Activated CD8-positive, alpha-beta memory T cell treated with anti-CD3 and anti-CD28 coated beads, Interleukin-2, amount 50 U/mL, for 48 hours (primary cell): ENCODE measurements around the gene HASPIN.
"Not testable (repeated sequence)": the region's sequence is repeated elsewhere in the genome, so short reads cannot be mapped to it uniquely, and the experiment has no call there.

Experiments used
- DNase-seq: peaks from one replicate; pipeline ENCODE4 v3.0.0-alpha.2; 2020

HASPIN gene

DNA sequence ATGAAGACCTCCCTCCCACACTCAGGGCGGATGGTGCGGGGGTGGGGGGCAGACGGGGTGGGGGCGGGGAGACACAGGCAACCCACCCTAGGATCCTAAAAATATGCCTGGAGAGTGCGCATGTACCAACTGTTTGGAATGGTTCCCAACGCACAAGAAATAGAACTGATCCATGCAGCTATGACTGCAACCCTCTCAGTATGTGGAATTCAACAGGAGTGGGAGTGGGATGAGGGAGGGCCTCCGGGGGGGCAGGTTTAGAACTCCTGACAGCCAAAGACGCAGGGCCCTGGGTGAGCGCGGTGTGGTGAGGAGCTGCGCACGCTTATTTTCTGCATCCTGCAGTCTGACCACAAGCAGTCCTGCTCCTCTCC is 26.6 kb upstream of the HASPIN start:
- no peak for DNase-seq

DNA sequence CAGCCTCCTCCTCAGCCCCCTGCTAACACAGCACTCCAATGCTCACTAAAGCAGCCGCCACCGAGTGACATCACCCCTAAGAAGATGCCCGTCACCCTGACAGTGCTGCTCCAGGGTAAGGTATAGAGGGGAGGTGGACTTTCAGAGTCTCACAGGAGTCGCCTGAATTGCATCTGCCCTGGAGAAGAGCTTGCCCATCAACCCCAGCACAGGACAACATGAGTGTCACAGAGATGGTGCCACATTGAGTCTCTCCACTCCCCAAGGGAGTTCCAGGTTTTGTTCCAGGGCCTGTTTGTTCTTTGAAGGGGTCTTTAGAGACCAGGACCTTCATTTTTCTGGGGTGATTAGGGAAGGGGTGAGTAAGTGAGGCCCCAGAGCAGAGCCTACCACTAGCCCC is 25.6 kb upstream of the HASPIN start:
- no peak for DNase-seq

GRCh38 chr17:3699951-3700350 is 23.8 kb upstream of the HASPIN start:
- no peak for DNase-seq

GRCh38 chr17:3702041-3702539 is 21.6 kb upstream of the HASPIN start:
- not testable (repeated sequence) for DNase-seq

GRCh38 chr17:3704931-3705717 is 18.6 kb upstream of the HASPIN start:
- DNase-seq = no peak

- DNase-seq = not testable (repeated sequence)
These were observed 18.1 kb upstream of the HASPIN start for GRCh38 chr17:3705718-3705984.

DNA sequence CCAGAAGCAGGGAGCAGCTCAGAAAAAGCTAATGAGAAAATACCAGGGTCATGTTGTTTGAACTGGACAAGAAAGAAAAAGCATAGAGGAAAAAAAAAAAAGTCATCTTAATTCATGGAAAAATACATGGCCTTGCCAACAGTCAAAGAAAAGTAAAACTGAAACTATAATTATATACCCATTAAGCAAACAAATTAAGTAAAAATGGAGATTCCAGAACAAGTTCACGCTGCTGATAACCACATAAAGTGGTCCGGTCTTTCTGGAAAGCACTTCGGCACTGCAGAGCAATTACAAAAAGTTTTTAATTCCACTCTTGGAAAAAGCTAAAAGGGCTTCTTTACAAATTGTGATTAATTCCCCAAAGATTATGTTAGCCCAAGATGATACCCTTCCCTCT is 15.3 kb upstream of the HASPIN start:
- DNase-seq = no peak

GRCh38 chr17:3710951-3711383 is 12.7 kb upstream of the HASPIN start:
- peak; percentile 68 for DNase-seq

GRCh38 chr17:3712811-3713463 is 10.8 kb upstream of the HASPIN start:
- DNase-seq = no peak

GRCh38 chr17:3715296-3715695 is 8.4 kb upstream of the HASPIN start:
- no peak for DNase-seq

DNA sequence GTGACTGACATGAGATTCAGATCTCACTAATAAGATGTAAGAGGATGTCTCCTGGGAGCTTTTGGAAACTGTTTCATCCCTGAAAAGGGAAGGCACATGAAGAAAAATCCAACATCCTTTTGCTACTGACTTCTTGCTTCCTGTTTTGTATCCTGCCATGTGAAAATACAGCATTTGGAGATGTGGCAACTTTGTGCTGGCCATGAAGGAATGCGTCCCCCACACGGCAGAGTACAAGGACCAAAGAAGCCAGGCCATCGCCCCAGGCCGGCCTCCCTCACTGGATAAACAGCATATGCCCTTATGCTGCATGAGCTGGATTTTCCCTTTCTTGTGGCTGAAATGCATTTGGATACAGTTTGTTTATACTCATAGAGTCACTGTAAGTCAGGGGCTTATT is 5.5 kb upstream of the HASPIN start:
- no peak for DNase-seq

GRCh38 chr17:3719265-3719664 is 4.4 kb upstream of the HASPIN start:
- DNase-seq = no peak

DNA sequence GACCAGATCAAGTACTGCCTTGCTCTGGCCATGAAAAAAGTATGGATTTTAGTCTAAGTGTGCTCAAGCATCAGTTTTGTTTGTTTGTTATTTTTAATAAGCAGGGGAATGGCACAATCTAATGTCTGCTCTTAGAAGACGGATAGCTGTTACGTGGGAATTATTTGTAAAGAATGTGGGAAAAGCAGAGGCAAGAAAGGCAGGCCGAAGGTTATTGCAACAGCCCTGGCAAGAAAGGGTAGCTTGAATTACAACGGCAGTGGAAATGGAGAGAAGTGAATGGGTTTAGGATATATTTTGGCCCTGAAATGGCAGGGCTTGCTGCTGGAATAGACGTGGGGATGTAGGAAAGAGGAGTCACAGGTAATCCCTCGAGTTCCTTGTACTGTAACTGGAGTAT is 987 bp upstream of the HASPIN start:
- DNase-seq = no peak

- DNase-seq = no peak
These were observed 531 bp upstream of the HASPIN start for GRCh38 chr17:3723188-3723555.

DNA sequence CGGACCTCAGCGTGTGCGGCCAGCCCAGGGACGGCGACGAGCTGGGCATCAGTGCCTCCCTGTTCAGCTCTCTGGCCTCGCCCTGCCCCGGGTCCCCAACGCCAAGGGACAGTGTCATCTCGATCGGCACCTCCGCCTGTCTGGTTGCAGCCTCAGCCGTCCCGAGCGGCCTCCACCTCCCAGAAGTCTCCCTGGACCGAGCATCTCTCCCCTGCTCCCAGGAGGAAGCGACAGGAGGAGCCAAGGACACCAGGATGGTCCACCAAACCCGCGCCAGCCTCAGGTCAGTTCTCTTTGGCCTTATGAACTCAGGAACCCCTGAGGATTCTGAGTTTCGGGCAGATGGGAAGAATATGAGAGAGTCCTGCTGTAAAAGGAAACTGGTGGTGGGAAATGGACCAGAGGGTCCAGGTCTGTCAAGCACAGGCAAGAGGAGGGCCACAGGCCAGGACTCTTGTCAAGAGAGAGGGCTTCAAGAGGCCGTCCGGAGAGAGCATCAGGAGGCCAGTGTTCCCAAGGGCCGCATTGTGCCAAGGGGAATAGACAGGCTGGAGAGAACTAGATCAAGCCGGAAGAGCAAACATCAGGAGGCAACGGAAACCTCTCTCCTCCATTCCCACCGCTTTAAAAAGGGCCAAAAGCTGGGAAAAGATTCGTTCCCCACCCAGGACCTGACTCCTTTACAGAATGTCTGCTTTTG is 825 bp downstream of the HASPIN start:
- DNase-seq = no peak

- no peak for DNase-seq
These were observed 3.3 kb downstream of the HASPIN start for GRCh38 chr17:3727041-3727440.

DNA sequence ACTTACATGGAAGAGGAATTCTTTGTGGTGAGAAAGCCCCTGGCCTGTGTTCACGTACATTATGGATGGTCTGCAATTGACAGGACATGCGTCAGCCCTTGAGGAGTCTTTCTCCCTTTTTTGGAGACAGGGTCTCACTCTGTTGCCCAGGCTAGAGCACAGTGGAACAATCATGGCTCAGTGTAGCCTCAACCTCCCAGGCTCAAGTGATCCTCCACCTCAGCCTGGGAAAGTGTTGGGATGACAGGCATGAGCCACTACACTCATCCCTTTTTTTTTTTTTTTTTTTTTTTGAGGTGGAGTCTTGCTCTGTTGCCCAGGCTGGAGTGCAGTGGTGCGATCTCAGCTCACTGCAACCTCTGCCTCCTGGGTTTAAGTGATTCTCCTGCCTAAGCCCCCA is 4.4 kb downstream of the HASPIN start:
- DNase-seq = not testable (repeated sequence)

- no peak for DNase-seq
These were observed 6.2 kb downstream of the HASPIN start for GRCh38 chr17:3729881-3730280.

DNA sequence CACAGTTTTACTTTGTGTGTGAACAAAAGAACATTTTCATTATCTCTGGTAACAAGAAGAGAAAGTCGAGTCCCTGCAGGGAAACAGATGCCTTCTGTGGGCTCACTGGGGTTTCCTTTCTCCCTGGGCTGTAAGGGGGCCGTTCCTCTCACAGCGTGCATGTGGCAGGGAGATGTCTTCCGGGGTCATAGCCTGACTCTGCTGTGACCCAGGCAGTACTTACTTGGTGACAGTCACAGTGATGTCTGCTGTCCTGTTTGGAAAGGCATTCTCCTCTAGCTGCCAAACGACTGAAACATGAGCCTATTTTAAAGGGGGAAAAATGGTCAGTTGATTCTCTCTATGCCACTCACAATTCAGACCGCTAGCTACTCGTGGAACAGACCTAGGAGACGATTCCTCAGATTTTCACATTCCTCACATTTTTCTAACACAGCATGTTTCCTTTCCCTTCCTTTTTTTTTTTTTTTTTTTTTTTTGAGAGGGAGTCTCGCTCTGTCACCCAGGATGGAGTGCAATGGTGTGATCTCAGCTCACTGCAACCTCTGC is 7.3 kb downstream of the HASPIN start:
- no peak for DNase-seq

DNA sequence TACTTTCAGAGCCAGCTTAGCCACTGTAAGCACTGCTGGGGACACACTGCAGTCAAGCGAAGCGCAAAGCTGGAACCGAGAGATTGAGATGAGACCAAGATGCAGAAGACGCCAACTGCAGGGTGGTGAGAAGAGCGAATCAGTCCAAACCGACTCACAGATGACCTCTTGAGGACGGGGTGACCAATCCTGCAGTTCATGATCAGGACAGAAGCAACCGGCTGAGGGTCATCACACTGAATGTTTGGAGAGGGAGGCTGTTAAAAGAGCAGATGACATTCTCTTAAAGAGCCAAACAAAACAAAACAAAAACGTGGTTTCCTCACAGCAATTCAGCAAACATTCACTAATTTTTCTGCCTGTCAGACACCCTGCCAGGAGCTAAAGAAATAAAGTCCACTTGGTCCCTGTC is 8.5 kb downstream of the HASPIN start:
- DNase-seq = no peak

DNA sequence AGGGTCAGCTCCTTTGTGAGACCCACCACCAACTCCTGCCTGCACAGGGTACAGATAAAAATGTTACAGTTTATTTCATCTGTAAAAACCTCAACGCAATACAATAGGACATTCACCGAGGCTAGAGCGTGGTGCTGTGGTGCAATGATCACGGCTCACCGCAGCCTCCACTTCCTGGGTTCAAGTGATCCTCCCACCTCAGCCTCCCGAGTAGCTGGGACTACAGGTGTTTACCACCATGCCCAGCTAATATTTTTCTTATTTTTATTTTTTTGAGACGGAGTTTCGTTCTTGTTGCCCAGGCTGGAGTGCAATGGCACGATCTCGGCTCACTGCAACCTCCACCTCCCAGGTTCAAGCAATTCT is 11.2 kb downstream of the HASPIN start:
- not testable (repeated sequence) for DNase-seq

DNA sequence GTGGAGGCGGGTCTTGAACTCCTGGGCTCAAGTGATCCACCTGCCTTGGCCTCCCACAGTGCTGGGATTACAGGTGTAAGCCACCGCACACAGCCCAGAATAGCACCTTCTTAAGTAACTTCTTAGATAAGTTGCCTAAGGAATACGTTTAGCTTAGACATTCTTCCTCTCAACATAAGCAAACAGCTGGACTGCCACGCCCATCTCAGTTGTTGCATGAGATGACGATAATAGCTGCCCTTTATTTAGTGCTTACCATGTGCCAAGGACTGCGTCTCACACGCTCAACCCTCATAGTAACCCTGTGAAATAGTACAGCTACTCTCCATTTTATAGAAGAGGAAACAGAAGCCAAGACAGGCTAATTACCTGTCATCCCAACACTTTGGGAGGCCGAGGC is 11.8 kb downstream of the HASPIN start:
- no peak for DNase-seq

DNA sequence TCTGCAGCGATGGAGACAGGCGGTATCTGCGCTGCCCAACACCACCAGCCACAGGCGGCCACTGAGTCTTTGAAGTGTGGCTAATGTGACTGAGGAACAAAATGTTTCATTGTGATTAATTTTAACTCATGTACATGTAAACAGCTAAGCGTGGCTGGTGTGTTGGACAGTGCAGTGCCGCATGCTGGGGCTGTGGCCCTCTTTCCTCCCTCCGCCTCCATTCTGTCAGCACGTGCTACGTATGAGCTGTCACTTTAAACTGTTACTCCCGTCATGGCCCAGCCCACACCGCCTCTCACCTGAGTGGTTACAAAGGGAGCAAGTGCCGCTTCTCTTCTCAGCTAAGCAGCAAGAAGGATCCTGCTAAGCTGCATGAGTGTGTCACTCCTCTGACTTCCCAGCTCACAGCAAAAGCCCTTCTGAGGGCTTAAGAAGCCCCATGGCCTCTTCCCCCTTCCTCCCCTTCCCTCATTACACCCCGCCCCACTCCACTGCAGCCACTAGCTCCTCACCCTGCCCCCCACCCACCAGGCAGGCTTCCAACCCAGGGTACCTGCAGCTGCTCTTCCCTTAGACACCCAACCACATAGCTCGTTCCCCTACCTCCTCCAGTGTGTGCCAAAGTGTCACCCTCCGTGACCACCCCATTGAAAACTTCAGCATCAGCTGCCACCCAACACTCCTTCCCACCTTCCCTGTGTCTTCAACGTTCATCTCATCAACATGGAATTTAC is 15.0 kb downstream of the HASPIN start:
- DNase-seq = peak; percentile 81
